DND-41 (cell line): ENCODE results near the gene TMIGD1.

Experiments used
- EZH2 ChIP-seq: IDR thresholded peaks from 3 replicates; pipeline ENCODE4 v1.6.1; 2012; ENCODE audit warnings: borderline replicate concordance, low read depth, mild to moderate bottlenecking, moderate library complexity, low read length, inconsistent platforms; ENCODE audit not compliant: severe bottlenecking
- TF ChIP-seq, protein P1 (sequence below): IDR thresholded peaks from 2 replicates; pipeline ENCODE4 v1.5.1; 2012; ENCODE audit warnings: borderline replicate concordance, low read length, moderate library complexity, mild to moderate bottlenecking; ENCODE audit not compliant: poor library complexity, severe bottlenecking; ENCODE audit errors: extremely low read depth

DNA sequence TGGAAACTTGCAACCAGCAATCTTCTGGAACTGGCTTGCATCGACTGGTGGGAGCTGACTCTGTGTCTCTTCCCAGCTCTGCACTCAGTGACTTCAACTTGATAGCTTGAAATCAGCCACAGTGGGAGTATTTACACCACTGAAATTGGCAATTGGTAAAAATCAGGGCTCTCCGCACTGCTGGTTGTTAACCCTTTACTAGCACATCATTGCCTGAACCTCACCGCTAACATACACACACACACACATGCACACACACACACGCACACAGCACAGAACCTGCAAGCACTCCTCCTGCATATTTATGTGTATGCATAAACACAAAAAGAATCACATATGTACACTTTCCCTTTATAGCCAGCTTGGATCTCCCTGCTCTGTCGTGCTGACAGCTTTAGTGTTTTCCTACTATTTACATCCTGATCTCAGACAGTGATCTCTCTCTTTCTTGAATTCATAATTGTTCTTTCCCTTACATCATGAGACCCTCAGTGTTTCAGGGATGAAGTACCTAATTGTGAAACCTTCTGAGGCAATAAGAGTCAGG, 7.9 kb upstream of the TMIGD1 start:
- TF ChIP-seq, protein P1, sequence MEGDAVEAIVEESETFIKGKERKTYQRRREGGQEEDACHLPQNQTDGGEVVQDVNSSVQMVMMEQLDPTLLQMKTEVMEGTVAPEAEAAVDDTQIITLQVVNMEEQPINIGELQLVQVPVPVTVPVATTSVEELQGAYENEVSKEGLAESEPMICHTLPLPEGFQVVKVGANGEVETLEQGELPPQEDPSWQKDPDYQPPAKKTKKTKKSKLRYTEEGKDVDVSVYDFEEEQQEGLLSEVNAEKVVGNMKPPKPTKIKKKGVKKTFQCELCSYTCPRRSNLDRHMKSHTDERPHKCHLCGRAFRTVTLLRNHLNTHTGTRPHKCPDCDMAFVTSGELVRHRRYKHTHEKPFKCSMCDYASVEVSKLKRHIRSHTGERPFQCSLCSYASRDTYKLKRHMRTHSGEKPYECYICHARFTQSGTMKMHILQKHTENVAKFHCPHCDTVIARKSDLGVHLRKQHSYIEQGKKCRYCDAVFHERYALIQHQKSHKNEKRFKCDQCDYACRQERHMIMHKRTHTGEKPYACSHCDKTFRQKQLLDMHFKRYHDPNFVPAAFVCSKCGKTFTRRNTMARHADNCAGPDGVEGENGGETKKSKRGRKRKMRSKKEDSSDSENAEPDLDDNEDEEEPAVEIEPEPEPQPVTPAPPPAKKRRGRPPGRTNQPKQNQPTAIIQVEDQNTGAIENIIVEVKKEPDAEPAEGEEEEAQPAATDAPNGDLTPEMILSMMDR, result no peak
- no peak for TF ChIP-seq EZH2
